ENCODE results near the gene CCDC14.

DNA sequence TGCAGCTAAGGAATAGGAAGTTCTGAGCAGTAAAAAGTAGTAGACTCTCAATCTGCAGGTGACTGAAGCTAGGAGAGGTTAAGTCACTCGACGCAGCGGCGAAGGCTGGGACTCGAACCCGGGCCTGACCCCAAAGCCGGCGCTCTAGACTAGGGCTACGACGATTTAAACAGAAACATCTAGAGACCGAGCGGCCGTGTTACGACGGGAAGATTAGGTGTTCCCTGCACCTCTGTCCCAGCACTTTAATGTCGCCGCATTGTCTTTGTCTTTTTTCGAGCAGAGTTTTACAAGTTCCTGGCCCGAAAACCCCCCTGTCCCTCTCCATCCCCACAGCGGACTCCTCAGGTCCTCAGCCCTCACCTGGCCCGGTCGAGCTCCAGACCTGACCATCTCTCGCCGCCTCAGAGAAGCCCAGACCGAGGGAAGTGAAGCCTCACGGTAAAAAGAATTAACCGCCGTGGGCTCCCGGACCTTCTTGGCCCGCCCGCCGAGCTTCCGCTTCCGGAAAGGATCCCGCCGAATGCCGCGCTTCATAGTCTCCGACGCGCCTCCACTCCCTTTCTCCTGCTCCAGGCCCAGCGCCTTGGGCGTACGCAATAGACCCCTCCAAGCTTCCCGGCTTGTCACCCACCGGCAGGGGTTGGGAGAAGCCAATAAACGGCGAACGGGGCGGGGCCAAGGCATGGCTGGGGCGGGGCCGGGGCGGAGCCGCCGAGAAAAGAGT is at the start of gene CCDC14:
- no peak for TF ChIP-seq SUZ12 (IDR thresholded peaks at IDR 0.05; ENCODE audit: extremely low read depth, insufficient read depth, insufficient read length)
- TF ChIP-seq YY1 (IDR thresholded peaks at IDR 0.05; ENCODE audit: insufficient read depth, insufficient read length): no peak
- TF ChIP-seq ZNF274 (IDR thresholded peaks at IDR 0.05; ENCODE audit: low read depth, low read length): no peak
